Liver (tissue), 9 donors: ENCODE data around the gene ACTL8. TPM values are rescaled to one million over a fixed set of nuclear protein-coding genes. Genes with fewer than 3 reads are reported as not detected.

ENCODE experiments used
- DNase-seq: peaks from one replicate; pipeline ENCODE4 v3.0.0-alpha.2; 2017; ENCODE audit warnings: low spot score
- H3K27ac ChIP-seq, 2 donors: one replicate each; pipeline ENCODE4 v1.7.0; 2013; ENCODE audit warnings: inconsistent platforms in 2 of 2, low read length in 2 of 2, control low read depth in 1 of 2, low read depth in 1 of 2, mild to moderate bottlenecking in 1 of 2
- H3K27me3 ChIP-seq, 4 donors: one replicate each; pipeline versions ENCODE4 v1.6.1 to v1.7.0; 2013; ENCODE audit warnings: low read length in 3 of 4, inconsistent platforms in 1 of 4, mild to moderate bottlenecking in 1 of 4, moderate library complexity in 1 of 4; ENCODE audit not compliant: control insufficient read depth in 4 of 4, insufficient read depth in 4 of 4
- H3K36me3 ChIP-seq, 4 donors: one replicate each; pipeline versions ENCODE4 v1.6.1 to v1.7.0; 2013; ENCODE audit warnings: low read length in 3 of 4, mild to moderate bottlenecking in 3 of 4, low read depth in 1 of 4, moderate library complexity in 1 of 4; ENCODE audit not compliant: control insufficient read depth in 4 of 4, insufficient read depth in 3 of 4
- H3K4me1 ChIP-seq, 4 donors: one replicate each; pipeline versions ENCODE4 v1.6.1 to v1.7.0; 2013; ENCODE audit warnings: low read length in 3 of 4, mild to moderate bottlenecking in 3 of 4, moderate library complexity in 1 of 4; ENCODE audit not compliant: control insufficient read depth in 4 of 4, insufficient read depth in 4 of 4
- H3K4me3 ChIP-seq, 3 donors: one replicate each; pipeline versions ENCODE4 v1.6.1 to v1.7.0; 2013; ENCODE audit warnings: low read length in 3 of 3, control low read depth in 1 of 3, low read depth in 1 of 3, mild to moderate bottlenecking in 1 of 3
- H3K9ac ChIP-seq, 2 donors: one replicate each; pipeline ENCODE4 v1.7.0; 2013; ENCODE audit warnings: low read length in 2 of 2, mild to moderate bottlenecking in 2 of 2, moderate library complexity in 2 of 2, control low read depth in 1 of 2, low read depth in 1 of 2
- H3K9me3 ChIP-seq, 4 donors: one replicate each; pipeline versions ENCODE4 v1.6.1 to v1.7.0; 2013; ENCODE audit warnings: low read length in 3 of 4; ENCODE audit not compliant: control insufficient read depth in 4 of 4
- FOXA1 ChIP-seq: IDR thresholded peaks from 2 replicates; pipeline ENCODE4 v1.6.1; 2016; ENCODE audit warnings: antibody characterized with exemption
- FOXA2 ChIP-seq: IDR thresholded peaks from 2 replicates; pipeline ENCODE4 v1.6.1; 2016; ENCODE audit warnings: antibody characterized with exemption
- GABPA ChIP-seq, 2 donors: IDR thresholded peaks in 1 of 2; conservative IDR thresholded peaks in 1 of 2; 2 replicates each; pipeline ENCODE4 v1.6.1; 2016; ENCODE audit warnings: antibody characterized with exemption in 2 of 2, mild to moderate bottlenecking in 1 of 2, moderate library complexity in 1 of 2
- NR2F2 ChIP-seq: IDR thresholded peaks from 2 replicates; pipeline ENCODE4 v1.6.1; 2016; ENCODE audit warnings: antibody characterized with exemption
- RAD21 ChIP-seq, 2 donors: IDR thresholded peaks; 2 replicates each; pipeline ENCODE4 v1.6.1; 2016; ENCODE audit warnings: antibody characterized with exemption in 2 of 2, mild to moderate bottlenecking in 2 of 2
- RXRA ChIP-seq, 2 donors: IDR thresholded peaks; 2 replicates each; pipeline ENCODE4 v1.6.1; 2017 to 2018; ENCODE audit warnings: antibody characterized with exemption in 2 of 2, mild to moderate bottlenecking in 1 of 2
- SP1 ChIP-seq: IDR thresholded peaks from 2 replicates; pipeline ENCODE4 v1.6.1; 2018; ENCODE audit warnings: antibody characterized with exemption, mild to moderate bottlenecking
- TAF1 ChIP-seq: conservative IDR thresholded peaks from 2 replicates; pipeline ENCODE4 v1.6.1; 2016; ENCODE audit warnings: antibody characterized with exemption, mild to moderate bottlenecking
- YY1 ChIP-seq: IDR thresholded peaks from 2 replicates; pipeline ENCODE4 v1.6.1; 2016; ENCODE audit warnings: antibody characterized with exemption, mild to moderate bottlenecking
- WGBS: extraction: QIAGEN DNeasy Blood & Tissue Kit; methylation state at CpG from one replicate; pipeline ENCODE4 v1.1.7; 2013; 5-methylcytosine and 5-hydroxymethylcytosine counted together
- polyA plus RNA-seq, 2 donors: library from polyadenylated mRNA; stranded (reverse) in 1 of 2; unstranded in 1 of 2; fragments of 200-250 nt in 1 of 2; fragments of >200 nt in 1 of 2; fragmentation: Nextera tagmentation in 1 of 2; extraction: Ambion mirVana in 1 of 2; gene quantifications; one replicate each; pipeline versions ENCODE4 v1.2.1 to v1.2.3, GENCODE V29; 2013 to 2015
- total RNA-seq, 2 donors: library from RNA; depleted of rRNA; stranded (reverse); fragments of >200 nt; gene quantifications; one replicate each; pipeline ENCODE4 v1.2.3, GENCODE V29; 2014
- TF ChIP-seq, protein P1 (sequence below): IDR thresholded peaks from 2 replicates; pipeline ENCODE4 v1.6.1; 2016; ENCODE audit warnings: antibody characterized with exemption
- TF ChIP-seq, protein P2 (sequence below): IDR thresholded peaks from 2 replicates; pipeline ENCODE4 v1.6.1; 2016; ENCODE audit warnings: antibody characterized with exemption
- TF ChIP-seq, protein P3 (sequence below): IDR thresholded peaks from 2 replicates; pipeline ENCODE4 v1.6.1; 2016; ENCODE audit warnings: antibody characterized with exemption, mild to moderate bottlenecking
- TF ChIP-seq, protein P4 (sequence below): fragments of 150-350 bp; IDR thresholded peaks from 2 replicates; pipeline ENCODE4 v1.5.1; 2017; ENCODE audit warnings: improper control_type of control experiment, low read depth, low read length; ENCODE audit not compliant: missing input control
- TF ChIP-seq, protein P5 (sequence below): IDR thresholded peaks from 2 replicates; pipeline ENCODE4 v1.6.1; 2016; ENCODE audit warnings: antibody characterized with exemption
- donor health status: healthy.
- donor health status: healthy.
- donor health status: healthy.
- donor health status: healthy.
- donor health status: healthy.

ACTL8 gene
- total and polyA plus RNA-seq, 4 donors: not detected

DNA sequence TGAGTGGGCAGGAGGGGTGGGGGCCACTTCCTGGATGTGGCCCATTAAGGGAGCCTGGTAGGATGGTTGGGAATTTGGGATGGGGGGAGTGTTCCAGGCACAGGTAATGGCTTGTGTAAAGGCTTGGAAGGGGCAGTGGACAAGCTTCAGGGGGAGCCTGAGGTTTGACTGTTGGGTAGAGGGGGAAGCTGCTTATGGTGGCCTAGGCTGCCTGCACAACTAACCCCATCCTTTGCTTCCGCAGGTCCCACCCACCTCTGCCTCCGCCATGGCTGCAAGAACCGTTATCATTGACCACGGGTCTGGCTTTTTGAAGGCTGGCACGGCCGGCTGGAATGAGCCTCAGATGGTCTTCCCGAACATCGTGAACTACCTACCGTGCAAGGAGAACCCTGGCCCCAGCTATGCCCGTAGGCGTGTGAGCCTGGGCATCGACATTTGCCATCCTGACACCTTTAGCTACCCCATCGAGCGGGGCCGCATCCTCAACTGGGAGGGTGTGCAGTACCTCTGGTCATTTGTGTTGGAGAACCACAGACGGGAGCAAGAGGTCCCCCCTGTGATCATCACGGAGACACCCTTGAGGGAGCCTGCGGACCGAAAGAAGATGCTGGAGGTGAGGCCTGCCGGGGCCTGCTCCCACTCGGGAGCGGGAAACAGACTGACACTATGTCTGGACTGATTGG is 67.8 kb downstream of the ACTL8 start:
- Histone ChIP-seq H3K4me1 (no peaks in the 10 kb centered on the region), H3K27ac (no peak overlapping the region), H3K4me3 (no peak overlapping the region), H3K27me3 (peaks cover 0 to 4% (median 0%) of the 10 kb centered on the region in 4 donors), H3K36me3 (no peaks in the 10 kb centered on the region), H3K9me3 (no peaks in the 10 kb centered on the region), H3K9ac (no peak overlapping the region)
- 95% methylated on average over 22 of the region's 22 CpGs for WGBS
- no peak for TF ChIP-seq RAD21 (IDR thresholded peaks at IDR 0.05)
- TF ChIP-seq, protein P1, sequence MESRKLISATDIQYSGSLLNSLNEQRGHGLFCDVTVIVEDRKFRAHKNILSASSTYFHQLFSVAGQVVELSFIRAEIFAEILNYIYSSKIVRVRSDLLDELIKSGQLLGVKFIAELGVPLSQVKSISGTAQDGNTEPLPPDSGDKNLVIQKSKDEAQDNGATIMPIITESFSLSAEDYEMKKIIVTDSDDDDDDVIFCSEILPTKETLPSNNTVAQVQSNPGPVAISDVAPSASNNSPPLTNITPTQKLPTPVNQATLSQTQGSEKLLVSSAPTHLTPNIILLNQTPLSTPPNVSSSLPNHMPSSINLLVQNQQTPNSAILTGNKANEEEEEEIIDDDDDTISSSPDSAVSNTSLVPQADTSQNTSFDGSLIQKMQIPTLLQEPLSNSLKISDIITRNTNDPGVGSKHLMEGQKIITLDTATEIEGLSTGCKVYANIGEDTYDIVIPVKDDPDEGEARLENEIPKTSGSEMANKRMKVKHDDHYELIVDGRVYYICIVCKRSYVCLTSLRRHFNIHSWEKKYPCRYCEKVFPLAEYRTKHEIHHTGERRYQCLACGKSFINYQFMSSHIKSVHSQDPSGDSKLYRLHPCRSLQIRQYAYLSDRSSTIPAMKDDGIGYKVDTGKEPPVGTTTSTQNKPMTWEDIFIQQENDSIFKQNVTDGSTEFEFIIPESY: no peak
- TF ChIP-seq, protein P2, sequence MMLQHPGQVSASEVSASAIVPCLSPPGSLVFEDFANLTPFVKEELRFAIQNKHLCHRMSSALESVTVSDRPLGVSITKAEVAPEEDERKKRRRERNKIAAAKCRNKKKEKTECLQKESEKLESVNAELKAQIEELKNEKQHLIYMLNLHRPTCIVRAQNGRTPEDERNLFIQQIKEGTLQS: no peak
- no peak for TF ChIP-seq RXRA (IDR thresholded peaks at IDR 0.05)
- TF ChIP-seq TAF1: no peak
- TF ChIP-seq NR2F2: no peak
- TF ChIP-seq, protein P3, sequence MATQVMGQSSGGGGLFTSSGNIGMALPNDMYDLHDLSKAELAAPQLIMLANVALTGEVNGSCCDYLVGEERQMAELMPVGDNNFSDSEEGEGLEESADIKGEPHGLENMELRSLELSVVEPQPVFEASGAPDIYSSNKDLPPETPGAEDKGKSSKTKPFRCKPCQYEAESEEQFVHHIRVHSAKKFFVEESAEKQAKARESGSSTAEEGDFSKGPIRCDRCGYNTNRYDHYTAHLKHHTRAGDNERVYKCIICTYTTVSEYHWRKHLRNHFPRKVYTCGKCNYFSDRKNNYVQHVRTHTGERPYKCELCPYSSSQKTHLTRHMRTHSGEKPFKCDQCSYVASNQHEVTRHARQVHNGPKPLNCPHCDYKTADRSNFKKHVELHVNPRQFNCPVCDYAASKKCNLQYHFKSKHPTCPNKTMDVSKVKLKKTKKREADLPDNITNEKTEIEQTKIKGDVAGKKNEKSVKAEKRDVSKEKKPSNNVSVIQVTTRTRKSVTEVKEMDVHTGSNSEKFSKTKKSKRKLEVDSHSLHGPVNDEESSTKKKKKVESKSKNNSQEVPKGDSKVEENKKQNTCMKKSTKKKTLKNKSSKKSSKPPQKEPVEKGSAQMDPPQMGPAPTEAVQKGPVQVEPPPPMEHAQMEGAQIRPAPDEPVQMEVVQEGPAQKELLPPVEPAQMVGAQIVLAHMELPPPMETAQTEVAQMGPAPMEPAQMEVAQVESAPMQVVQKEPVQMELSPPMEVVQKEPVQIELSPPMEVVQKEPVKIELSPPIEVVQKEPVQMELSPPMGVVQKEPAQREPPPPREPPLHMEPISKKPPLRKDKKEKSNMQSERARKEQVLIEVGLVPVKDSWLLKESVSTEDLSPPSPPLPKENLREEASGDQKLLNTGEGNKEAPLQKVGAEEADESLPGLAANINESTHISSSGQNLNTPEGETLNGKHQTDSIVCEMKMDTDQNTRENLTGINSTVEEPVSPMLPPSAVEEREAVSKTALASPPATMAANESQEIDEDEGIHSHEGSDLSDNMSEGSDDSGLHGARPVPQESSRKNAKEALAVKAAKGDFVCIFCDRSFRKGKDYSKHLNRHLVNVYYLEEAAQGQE: no peak
- TF ChIP-seq FOXA1: no peak
- no peak for TF ChIP-seq GABPA (IDR thresholded peaks at IDR 0.05 in 1 of 2, conservative IDR thresholded peaks at IDR 0.05 in 1 of 2)
- no peak for TF ChIP-seq YY1
- no peak for TF ChIP-seq SP1
- TF ChIP-seq FOXA2: no peak
- TF ChIP-seq, protein P4, sequence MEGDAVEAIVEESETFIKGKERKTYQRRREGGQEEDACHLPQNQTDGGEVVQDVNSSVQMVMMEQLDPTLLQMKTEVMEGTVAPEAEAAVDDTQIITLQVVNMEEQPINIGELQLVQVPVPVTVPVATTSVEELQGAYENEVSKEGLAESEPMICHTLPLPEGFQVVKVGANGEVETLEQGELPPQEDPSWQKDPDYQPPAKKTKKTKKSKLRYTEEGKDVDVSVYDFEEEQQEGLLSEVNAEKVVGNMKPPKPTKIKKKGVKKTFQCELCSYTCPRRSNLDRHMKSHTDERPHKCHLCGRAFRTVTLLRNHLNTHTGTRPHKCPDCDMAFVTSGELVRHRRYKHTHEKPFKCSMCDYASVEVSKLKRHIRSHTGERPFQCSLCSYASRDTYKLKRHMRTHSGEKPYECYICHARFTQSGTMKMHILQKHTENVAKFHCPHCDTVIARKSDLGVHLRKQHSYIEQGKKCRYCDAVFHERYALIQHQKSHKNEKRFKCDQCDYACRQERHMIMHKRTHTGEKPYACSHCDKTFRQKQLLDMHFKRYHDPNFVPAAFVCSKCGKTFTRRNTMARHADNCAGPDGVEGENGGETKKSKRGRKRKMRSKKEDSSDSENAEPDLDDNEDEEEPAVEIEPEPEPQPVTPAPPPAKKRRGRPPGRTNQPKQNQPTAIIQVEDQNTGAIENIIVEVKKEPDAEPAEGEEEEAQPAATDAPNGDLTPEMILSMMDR: no peak
- TF ChIP-seq, protein P5, sequence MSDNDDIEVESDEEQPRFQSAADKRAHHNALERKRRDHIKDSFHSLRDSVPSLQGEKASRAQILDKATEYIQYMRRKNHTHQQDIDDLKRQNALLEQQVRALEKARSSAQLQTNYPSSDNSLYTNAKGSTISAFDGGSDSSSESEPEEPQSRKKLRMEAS: no peak
- no peak for DNase-seq
